Central memory CD8-positive, alpha-beta T cell (primary cell): ENCODE data around the gene SYT7.
"Not testable (repeated sequence)": the region's sequence is repeated elsewhere in the genome, so short reads cannot be mapped to it uniquely, and the experiment has no call there.

Experiments
- ATAC-seq: fragments of 150-1000 bp; cut with Tn5 transposase; replicated peaks from 2 replicates; pipeline ENCODE4 v1.10.0; 2022; ENCODE audit warnings: mild to moderate bottlenecking, moderate FRiP score, moderate number of reproducible peaks; ENCODE audit not compliant: poor library complexity, severe bottlenecking; ENCODE audit errors: extremely low read depth
- DNase-seq, 2 donors: peaks; one replicate each; pipeline ENCODE4 v3.0.0; 2021; ENCODE audit warnings: low spot score in 2 of 2
- H3K27ac Mint-ChIP-seq: one replicate; pipeline ENCODE4 v1.8.0; 2022; ENCODE audit warnings: low read depth, mild to moderate bottlenecking, moderate library complexity, mixed read lengths
- H3K27me3 Mint-ChIP-seq: one replicate; pipeline ENCODE4 v1.8.0; 2022; ENCODE audit warnings: mixed read lengths
- H3K36me3 Mint-ChIP-seq: one replicate; pipeline ENCODE4 v1.8.0; 2022; ENCODE audit warnings: mild to moderate bottlenecking, moderate library complexity, mixed read lengths; ENCODE audit not compliant: insufficient read depth
- H3K4me1 Mint-ChIP-seq: one replicate; pipeline ENCODE4 v1.8.0; 2022; ENCODE audit warnings: mixed read lengths
- H3K4me3 Mint-ChIP-seq: one replicate; pipeline ENCODE4 v1.8.0; 2022; ENCODE audit warnings: mild to moderate bottlenecking, moderate library complexity, mixed read lengths
- H3K9me3 Mint-ChIP-seq: one replicate; pipeline ENCODE4 v1.8.0; 2022; ENCODE audit warnings: mixed read lengths

SYT7 gene

DNA sequence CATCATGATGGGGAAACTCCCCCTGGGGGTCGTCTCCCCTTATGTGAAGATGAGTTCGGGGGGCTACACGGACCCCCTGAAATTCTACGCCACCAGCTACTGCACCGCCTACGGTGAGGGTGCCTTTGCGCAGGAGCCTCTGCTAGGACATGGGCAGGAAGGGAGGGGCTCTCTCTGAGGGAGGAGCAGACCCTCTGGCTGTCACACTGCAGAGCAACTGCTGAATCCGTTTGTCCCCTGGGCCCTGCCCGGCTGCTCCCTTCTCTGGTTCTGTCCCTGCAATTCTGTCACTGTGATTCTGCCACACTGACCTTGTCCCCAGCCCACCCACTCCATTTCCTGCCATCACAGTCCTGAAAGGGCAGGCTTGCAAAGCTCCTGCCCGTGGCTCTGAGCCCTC, 99.1 kb downstream of the SYT7 start:
- peaks cover 28% of the 10 kb centered on the region for H3K27me3 Mint-ChIP-seq
- no peak overlapping the region for H3K27ac Mint-ChIP-seq
- H3K36me3 Mint-ChIP-seq: peaks cover 2% of the 10 kb centered on the region
- no peak overlapping the region for H3K4me3 Mint-ChIP-seq
- DNase-seq: no peak
- H3K9me3 Mint-ChIP-seq: no peaks in the 10 kb centered on the region
- no peak for ATAC-seq
- peaks cover 23% of the 10 kb centered on the region for H3K4me1 Mint-ChIP-seq

DNA sequence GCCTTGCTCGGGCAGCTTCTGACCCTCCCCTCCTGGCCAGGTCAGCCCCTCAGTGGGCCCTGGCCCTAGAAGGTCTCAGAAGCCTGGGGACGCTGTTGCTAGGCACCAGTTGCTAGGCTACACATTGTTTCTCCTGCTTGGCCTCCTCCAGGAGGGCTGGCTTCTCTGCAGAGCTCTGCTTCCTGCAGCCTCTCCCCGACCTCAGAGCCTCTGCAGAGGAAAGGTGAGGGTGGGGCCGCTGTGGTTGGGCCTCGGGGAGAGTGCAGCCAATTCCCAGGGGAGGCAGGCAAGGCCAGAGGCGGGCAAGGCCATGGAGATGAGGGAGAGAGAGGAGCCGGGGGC, 99.9 kb downstream of the SYT7 start:
- no peak for ATAC-seq
- Mint-ChIP-seq H3K4me1 (peaks cover 23% of the 10 kb centered on the region), H3K27ac (peak overlapping the region; percentile 39), H3K27me3 (peaks cover 28% of the 10 kb centered on the region), H3K4me3 (no peak overlapping the region), H3K9me3 (no peaks in the 10 kb centered on the region), H3K36me3 (peaks cover 2% of the 10 kb centered on the region)
- no peak for DNase-seq

DNA sequence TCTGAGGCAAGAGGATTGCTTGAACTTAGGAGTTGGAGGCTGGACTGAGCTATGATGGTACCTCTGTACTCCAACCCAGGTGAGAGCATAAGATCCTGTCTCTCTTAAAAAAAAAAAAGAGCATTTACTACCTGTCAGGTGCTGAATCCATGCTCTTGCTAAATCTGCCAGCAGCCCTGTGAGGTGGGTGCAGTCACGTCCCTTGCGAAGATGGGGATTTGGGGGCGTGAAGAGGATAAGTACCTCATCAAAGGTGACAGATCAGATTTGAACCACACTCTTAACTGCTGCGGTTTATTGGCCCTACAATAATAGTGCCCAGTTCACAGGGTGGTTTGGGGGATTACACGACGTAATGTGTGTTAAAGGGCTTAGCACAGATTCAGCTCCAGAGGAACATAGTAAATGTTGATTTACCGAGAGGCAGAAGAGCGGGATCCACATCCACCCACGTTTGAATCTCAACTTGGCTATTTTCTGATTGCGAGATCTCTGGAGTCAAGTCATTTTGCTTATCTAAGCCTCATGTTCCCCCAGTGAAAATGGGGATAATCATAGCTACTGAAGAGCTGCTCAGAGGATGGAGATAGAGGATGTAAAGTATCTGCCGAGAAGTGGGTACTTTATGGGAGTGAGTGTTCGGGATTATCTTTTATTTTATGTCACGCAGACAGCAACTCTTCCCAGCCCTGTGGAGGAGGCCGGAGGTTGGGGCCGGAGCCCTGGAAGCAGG, 100.4 kb downstream of the SYT7 start:
- H3K9me3 Mint-ChIP-seq: no peaks in the 10 kb centered on the region
- H3K27ac Mint-ChIP-seq: peak overlapping the region; percentile 39
- ATAC-seq (no peak), DNase-seq (no peak)
- H3K4me1 Mint-ChIP-seq: peaks cover 23% of the 10 kb centered on the region
- peaks cover 28% of the 10 kb centered on the region for H3K27me3 Mint-ChIP-seq
- H3K36me3 Mint-ChIP-seq: peaks cover 2% of the 10 kb centered on the region
- H3K4me3 Mint-ChIP-seq: no peak overlapping the region

DNA sequence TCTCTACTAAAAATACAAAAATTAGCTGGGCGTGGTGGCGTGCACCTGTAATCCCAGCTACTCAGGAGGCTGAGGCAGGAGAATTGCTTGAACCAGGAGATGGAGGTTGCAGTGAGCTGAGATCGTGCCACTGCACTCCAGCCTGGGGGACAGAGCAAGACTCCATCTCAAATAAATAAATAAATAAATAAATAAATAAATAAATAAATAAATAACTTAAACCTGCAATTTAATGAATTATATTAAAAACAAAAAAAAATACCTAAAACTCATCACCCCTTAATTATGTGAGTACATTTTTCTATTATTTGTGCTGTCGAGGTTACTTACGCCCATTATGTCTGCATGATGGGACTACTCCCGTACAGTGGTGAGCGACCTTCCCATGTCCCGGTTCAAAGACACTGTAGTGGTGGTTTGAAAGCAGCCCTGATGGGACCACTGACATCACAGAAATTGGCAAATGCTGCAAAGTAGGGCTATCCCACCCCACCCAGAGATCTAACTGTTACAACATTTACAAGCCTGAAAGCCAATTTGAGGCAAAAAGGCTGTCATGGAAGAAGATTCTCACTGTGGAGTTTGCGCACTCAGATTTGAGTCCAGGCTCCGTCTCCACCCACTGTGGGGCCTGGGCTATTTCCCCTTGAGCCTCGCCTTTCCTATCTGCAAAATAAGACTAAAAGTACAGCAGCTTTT, 101.4 kb downstream of the SYT7 start:
- ATAC-seq, H3K36me3 Mint-ChIP-seq, DNase-seq, H3K9me3 Mint-ChIP-seq, H3K27ac Mint-ChIP-seq, H3K4me3 Mint-ChIP-seq: not testable (repeated sequence)
- Mint-ChIP-seq H3K4me1 (peaks cover 23% of the 10 kb centered on the region), H3K27me3 (peaks cover 28% of the 10 kb centered on the region)

DNA sequence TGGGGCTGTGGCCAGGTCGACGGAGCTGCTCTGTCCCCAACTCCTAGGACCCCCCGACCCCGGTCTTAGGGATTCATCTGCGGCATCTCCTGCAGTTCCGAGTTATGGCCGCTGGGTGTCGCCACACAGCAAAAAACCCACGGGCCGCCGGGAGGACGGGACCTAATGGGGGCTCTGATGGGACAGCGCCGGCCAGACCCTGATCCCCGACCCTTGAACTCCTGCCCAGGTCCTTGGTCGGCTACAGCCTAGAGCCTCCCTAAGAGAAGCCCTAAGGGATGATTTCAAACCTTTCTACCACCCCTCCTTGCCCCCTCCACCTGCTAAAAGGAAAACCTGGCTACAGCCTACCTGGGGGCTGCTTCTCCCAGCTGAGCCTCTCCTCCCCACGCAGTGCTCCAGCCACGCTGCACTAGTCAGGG, 103.1 kb downstream of the SYT7 start:
- Mint-ChIP-seq H3K4me3 (no peak overlapping the region), H3K27ac (no peak overlapping the region), H3K4me1 (peaks cover 23% of the 10 kb centered on the region), H3K27me3 (peaks cover 13% of the 10 kb centered on the region), H3K36me3 (peaks cover 6% of the 10 kb centered on the region), H3K9me3 (no peaks in the 10 kb centered on the region)
- ATAC-seq: no peak
- DNase-seq: peak; percentile 31 to 57

DNA sequence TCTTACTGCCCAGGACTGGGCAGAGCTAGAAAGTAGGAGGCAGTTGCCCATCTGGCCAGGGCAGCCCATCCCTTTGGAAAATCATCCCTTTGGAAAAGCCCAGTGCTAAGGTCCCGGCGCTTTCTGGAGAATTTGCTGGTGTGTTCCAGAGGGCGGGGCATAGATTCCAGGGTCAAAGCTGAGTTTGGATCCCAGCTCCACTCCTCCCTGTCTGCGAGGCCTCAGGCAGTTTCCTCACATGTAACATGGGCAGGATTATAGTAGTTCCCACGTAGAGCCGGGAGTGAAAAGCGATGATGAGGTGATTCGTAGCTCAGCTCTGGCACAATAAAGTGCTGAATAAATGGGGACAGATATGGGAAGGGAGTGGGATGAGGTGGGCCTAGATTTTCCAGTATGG, 103.8 kb downstream of the SYT7 start:
- Mint-ChIP-seq H3K27me3 (peaks cover 13% of the 10 kb centered on the region), H3K9me3 (no peaks in the 10 kb centered on the region), H3K36me3 (peaks cover 6% of the 10 kb centered on the region), H3K4me3 (no peak overlapping the region), H3K27ac (no peak overlapping the region), H3K4me1 (peaks cover 23% of the 10 kb centered on the region)
- ATAC-seq (no peak), DNase-seq (no peak)

DNA sequence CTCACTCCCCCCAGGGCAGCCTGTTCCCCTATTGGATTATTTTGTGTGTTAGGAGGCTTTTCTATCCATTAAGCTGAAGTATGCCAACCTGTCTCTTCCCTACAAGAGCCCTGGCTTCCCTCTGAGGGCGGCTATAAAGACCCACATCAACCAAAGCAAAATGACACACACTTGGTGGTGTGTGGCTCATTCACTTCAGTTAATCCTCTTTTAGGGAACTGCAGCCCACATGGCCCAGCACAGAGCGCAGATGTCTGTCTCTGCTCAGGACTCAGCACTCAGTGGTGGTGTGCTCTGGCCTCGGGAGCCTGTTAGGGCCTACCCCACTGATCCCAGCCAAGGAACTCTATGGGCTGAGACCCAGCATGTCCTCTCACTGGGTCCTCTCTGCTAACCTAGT, 104.5 kb downstream of the SYT7 start:
- H3K27me3 Mint-ChIP-seq: peaks cover 13% of the 10 kb centered on the region
- ATAC-seq (no peak), DNase-seq (no peak)
- H3K4me3 Mint-ChIP-seq: no peak overlapping the region
- peaks cover 22% of the 10 kb centered on the region for H3K4me1 Mint-ChIP-seq
- H3K36me3 Mint-ChIP-seq: peaks cover 6% of the 10 kb centered on the region
- H3K27ac Mint-ChIP-seq: no peak overlapping the region
- H3K9me3 Mint-ChIP-seq: no peaks in the 10 kb centered on the region

DNA sequence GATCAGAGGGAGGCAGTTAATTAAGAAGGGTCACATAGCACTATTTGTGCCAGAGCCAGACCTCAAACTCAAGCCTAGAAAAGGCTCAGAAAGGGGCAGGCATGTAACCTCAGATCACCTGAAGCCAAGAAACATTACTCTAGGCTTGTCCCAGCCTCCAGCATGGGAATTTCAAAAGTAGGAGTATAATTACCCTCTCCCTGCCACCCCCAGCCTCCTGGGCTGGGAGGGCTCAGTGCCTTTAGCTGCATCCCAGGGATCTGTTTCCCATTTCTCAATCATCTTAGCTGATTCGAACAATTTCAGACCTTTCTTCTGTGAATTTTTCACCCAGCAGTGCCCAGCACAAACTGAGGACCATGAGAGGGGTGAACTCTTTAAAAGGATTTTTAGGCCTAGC, 105.4 kb downstream of the SYT7 start:
- peaks cover 10% of the 10 kb centered on the region for H3K36me3 Mint-ChIP-seq
- H3K27ac Mint-ChIP-seq: no peak overlapping the region
- no peaks in the 10 kb centered on the region for H3K9me3 Mint-ChIP-seq
- peaks cover 13% of the 10 kb centered on the region for H3K4me1 Mint-ChIP-seq
- H3K4me3 Mint-ChIP-seq: no peak overlapping the region
- no peak for ATAC-seq
- DNase-seq: no peak
- H3K27me3 Mint-ChIP-seq: peaks cover 10% of the 10 kb centered on the region

DNA sequence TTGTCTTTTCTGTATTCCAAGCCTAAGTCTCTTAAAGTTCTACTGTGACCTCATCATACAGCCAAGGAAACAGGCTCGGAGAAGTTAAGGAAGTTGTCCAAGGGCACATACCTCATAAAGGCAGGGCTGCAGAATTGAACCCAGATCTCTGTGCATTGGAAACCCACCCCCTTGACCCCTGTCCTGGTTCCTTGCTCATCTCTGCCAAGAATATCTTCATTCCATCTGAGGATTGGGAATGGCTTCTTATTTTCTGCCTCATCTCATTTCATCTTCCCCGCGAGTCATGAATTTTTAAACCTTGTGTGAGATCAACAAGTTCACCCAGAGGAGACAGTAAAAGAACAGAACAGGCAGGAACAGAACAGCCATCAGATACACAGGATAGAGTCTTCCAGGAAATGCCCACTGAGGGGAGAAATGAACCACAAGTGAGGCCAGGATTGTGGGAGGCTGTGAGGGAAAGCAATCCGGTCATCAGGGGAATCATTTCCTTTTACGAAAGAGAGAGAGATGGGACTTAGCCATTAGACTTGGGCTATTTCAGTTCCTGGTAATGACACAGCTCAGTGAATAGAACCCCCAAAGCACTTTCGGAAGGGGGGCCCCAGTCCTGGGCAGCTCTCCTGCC, 106.7 kb downstream of the SYT7 start:
- peaks cover 6% of the 10 kb centered on the region for H3K4me1 Mint-ChIP-seq
- no peaks in the 10 kb centered on the region for H3K27me3 Mint-ChIP-seq
- no peak for ATAC-seq
- no peak overlapping the region for H3K27ac Mint-ChIP-seq
- peaks cover 10% of the 10 kb centered on the region for H3K36me3 Mint-ChIP-seq
- no peak overlapping the region for H3K4me3 Mint-ChIP-seq
- H3K9me3 Mint-ChIP-seq: no peaks in the 10 kb centered on the region
- DNase-seq: no peak

DNA sequence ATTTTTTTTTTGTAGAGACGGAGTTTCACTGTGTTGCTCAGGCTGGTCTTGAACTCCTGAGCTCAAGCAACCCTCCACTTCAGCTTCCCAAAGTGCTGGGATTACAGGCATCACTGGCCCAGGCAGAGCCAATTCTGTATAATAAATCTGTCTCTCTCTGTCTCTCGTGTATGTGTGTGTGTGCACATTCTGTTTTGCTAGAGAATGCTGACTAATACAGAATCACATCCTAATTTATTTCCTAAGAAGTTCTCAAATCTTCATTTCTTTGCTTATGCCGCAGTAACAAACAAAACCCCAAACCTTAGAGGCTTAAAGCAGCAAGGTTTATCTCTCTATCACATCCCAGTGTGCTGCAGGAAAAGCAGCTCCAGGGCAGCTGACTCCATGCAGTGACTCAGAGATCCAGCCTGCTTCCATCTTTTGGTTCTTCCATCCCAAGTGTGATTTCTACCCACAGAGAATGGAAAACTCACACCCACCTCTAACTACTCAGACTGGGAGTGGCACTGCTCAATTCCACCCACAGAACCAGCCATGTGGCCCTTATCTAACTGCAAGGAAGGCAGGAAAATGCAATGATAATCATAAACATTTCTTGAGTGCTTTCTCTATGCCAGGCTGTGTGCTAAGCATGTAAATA, 107.4 kb downstream of the SYT7 start:
- no peak for ATAC-seq
- H3K27ac Mint-ChIP-seq: no peak overlapping the region
- H3K4me1 Mint-ChIP-seq: peaks cover 6% of the 10 kb centered on the region

DNA sequence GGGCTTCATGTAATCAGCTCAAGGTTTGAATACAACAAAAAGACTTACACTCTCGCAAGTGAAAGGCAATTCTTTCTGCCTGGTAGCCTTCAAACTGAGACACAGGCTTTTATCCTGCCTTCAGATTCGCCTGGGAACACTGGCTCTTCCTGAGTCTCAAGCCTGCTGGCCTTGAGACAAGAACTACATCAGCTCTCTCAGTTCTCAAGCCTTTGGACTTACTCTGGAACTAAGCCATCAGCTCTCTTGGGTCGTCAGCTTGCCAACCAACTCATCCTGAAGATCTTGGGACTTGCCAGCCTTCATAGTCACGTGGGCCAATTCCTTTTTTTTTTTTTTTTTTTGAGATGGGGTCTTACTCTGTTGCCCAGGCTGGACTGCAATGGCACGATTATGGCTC, 108.0 kb downstream of the SYT7 start:
- Mint-ChIP-seq H3K4me1 (peaks cover 2% of the 10 kb centered on the region), H3K27ac (no peak overlapping the region), H3K36me3 (peaks cover 13% of the 10 kb centered on the region), H3K4me3 (no peak overlapping the region), H3K27me3 (no peaks in the 10 kb centered on the region), H3K9me3 (no peaks in the 10 kb centered on the region)
- ATAC-seq (no peak), DNase-seq (no peak)

More for the DNA sequence above, 107.4 kb downstream of the SYT7 start:
- Mint-ChIP-seq H3K27me3 (no peaks in the 10 kb centered on the region), H3K9me3 (no peaks in the 10 kb centered on the region), H3K4me3 (no peak overlapping the region), H3K36me3 (peaks cover 13% of the 10 kb centered on the region)
- DNase-seq: no peak

DNA sequence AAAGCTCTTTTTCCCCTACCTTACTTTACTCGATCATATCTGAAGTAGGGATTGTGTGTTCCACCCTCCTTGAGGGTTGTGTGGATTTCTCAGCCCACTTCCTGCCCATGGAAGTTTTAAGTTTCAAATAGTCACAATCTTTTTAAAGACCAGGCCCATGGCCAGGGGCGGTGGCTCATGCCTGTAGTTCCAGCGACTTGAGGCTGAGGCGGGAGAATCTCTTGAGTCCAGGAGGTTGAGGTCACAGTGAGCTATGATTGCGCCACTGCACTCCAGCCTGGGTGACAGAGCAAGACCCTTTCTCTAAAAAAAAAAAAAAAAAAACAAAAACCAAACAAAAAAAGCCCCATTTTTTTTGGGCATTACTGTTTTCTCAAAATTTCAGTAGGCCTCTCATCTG, 108.6 kb downstream of the SYT7 start:
- peaks cover 16% of the 10 kb centered on the region for H3K36me3 Mint-ChIP-seq
- H3K4me1 Mint-ChIP-seq: no peaks in the 10 kb centered on the region
- ATAC-seq (no peak), DNase-seq (no peak)
- no peaks in the 10 kb centered on the region for H3K27me3 Mint-ChIP-seq
- no peak overlapping the region for H3K27ac Mint-ChIP-seq
- H3K9me3 Mint-ChIP-seq: no peaks in the 10 kb centered on the region
- no peak overlapping the region for H3K4me3 Mint-ChIP-seq
